ENCODE data around the gene SLC29A1.

DNA sequence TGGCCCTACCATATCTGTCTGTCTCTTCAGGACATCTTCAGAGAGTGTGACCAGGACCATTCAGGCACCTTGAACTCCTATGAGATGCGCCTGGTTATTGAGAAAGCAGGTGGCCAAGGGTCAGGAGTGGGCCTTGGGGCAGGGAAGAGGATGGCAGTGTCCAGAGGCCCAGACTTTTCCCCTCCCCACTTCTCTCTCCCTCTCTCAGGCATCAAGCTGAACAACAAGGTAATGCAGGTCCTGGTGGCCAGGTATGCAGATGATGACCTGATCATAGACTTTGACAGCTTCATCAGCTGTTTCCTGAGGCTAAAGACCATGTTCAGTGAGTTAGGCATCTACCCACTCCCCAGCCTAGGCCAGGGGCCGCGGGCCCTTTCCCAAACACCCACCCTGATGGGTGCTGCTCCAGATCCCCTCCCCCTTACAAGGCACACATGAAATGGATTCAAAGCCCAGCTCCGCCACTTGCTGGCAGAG, 40.4 kb upstream of the SLC29A1 start:
- TF ChIP-seq, protein P1, sequence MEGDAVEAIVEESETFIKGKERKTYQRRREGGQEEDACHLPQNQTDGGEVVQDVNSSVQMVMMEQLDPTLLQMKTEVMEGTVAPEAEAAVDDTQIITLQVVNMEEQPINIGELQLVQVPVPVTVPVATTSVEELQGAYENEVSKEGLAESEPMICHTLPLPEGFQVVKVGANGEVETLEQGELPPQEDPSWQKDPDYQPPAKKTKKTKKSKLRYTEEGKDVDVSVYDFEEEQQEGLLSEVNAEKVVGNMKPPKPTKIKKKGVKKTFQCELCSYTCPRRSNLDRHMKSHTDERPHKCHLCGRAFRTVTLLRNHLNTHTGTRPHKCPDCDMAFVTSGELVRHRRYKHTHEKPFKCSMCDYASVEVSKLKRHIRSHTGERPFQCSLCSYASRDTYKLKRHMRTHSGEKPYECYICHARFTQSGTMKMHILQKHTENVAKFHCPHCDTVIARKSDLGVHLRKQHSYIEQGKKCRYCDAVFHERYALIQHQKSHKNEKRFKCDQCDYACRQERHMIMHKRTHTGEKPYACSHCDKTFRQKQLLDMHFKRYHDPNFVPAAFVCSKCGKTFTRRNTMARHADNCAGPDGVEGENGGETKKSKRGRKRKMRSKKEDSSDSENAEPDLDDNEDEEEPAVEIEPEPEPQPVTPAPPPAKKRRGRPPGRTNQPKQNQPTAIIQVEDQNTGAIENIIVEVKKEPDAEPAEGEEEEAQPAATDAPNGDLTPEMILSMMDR (IDR thresholded peaks at IDR 0.05), result no peak
- TF ChIP-seq ZFX (IDR thresholded peaks at IDR 0.05; ENCODE audit: borderline replicate concordance), result no peak

All from 22Rv1 (cell line).